NK-92 (cell line): Measurements from ENCODE around the gene GPR17.

Experiments
- DNase-seq: peaks from one replicate; lab custom pipeline; 2025; ENCODE audit not compliant: unreplicated experiment; lab: John Stamatoyannopoulos, UW

GPR17 gene

GRCh38 chr2:127629637-127630036 is 16.3 kb upstream of the GPR17 start:
- no peak for DNase-seq

GRCh38 chr2:127630096-127630863 is 15.7 kb upstream of the GPR17 start:
- no peak for DNase-seq

- DNase-seq: no peak
Measured at GRCh38 chr2:127630864-127631540, 15.0 kb upstream of the GPR17 start.

DNA sequence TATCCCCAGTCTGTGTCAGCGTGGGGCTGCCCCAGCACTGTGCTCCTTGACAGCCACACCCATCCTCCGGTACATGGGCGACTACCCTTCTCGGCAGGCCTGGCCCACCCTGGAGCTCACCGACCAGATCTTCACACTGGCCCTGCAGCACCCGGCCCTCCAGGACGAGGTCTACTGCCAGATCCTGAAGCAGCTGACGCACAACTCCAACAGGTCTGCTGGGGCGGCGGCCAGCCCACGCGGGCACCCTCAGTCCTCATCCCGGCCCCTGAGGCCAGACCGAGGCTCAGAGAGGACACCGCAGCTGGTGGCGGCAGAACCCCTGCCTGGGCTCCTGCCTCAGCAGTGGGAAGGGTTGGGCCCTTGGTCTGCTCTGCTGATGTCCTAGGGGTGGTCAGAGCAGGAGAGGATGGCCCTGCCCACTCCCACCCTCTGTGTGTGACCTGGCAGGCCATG is 14.4 kb upstream of the GPR17 start:
- DNase-seq: no peak

GRCh38 chr2:127631997-127632581 is 13.9 kb upstream of the GPR17 start:
- DNase-seq: no peak

GRCh38 chr2:127632592-127633489 is 13.1 kb upstream of the GPR17 start:
- DNase-seq: no peak

DNA sequence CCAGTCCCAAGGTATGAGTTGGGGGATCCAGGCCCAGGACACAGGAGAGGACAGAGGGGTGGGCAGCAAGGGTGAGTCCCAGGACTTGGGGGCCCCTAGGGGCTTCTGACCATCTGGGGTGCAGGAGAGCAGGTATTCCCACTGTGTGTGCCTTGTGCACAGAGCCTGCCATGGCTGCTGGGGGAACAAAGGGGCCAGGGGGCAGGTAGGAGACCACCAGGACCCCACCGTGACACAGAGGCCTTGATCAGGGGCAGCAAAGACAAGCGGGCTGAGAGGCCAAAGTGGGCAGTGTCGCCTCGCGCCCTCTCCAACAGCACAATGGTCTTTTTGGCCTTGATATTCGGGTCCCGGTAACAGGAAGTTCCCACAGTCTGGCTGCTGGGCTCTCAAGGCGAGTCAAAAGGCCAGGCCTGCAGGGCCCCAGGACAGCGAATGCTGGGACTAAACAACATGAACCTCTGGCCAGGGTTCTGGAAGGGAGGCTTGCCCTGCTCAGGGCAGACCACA is 12.3 kb upstream of the GPR17 start:
- no peak for DNase-seq

DNA sequence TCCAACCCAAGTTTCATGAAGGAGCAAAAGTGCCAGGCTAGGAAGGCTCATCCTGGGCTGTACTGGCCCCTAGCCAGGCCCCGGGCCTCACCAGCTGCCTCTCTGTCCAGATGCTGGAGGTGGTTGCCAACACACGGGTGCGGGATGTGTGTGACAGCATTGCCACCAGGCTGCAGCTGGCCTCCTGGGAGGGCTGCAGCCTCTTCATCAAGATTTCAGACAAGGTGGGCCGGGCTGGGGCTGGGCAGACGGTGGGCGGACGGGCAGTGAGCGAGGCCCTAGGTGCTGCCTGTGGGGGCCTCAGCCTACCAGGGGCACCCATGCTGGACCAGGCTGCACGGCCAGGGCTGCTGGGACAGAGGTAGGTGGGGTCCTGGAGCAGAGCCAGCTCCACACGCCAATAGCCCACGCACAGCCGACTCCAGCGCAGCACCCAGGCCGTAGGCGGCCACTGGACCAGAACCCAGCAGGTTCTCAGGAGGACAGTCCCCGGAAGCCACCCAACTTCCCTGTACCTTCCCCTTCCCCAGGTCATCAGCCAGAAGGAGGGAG is 11.8 kb upstream of the GPR17 start:
- DNase-seq: no peak

DNA sequence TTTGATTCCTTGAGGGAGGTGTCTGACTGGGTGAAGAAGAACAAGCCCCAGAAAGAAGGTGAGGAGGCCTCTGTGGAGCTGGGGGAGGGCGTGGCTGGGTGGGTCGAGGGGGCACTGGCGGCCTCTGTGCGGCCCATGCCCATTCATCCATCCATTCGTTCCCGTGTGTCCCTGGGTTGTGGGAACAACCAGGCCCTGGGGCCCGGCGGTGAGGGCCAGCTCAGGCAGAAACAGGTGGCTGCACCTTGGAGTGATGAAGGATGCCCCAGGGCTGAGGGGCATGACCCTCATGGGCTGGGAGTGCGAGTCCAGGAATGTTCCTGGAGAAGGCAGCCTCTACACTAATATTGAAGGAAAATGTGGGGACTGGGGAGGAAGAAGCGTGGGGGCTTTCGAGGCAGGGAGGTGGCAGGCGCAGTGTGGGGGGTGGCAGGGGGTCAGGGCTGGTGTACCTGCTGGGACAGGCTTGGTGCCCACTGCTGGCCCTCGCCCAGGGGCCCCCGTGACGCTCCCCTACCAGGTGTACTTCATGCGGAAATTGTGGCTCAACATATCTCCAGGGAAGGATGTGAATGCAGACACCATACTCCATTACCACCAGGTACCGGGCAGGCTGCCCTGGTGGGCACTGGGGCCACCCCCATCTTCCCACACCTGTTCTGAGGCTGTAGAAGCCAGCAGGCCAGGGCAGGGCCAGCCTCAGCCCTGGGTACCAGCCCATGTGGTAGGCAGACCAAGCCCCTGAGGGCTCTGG is 11.2 kb upstream of the GPR17 start:
- no peak for DNase-seq

- DNase-seq: no peak
Measured at GRCh38 chr2:127635380-127636237, 10.3 kb upstream of the GPR17 start.

DNA sequence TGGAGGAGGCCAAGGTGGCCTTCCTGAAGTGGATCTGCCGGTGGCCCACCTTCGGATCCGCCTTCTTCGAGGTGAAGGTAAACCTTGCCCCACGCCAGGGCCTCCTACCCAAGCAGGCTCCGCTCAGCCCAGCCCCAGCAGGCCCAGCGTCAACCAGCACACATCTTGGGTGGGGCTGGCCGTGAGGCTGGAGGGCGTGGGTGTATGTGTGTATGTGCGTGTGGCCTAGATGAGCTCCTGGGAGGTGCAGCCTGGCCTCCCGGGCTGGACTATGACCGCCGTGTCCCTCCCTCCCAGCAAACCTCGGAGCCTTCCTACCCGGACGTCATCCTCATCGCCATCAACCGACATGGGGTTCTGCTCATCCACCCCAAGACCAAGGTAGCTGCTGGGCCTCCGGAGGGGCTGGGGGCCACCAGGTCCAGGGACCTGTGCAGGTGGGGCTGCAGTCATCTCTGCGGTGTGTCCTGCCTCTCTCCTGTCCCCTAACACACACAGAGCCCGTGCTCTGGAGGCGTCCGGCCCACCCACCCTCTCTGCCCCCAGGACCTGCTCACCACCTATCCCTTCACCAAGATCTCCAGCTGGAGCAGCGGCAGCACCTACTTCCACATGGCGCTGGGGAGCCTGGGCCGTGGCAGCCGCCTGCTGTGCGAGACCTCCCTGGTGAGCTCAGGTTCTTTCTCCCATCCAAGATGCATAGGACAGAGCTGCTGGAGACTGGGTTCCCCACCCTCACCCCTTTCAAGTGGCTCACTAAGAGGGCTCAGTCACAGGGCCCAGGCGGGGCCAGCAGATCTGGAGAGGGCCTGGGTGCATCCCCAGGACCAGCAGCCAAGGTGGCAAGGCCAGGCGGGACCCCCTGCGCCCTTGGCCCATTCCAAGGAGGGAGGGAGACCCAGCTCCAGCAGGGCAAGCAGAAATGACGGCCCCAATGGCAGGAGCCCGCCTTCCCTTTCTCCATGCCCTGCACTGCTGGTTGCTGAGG is 9.4 kb upstream of the GPR17 start:
- no peak for DNase-seq

DNA sequence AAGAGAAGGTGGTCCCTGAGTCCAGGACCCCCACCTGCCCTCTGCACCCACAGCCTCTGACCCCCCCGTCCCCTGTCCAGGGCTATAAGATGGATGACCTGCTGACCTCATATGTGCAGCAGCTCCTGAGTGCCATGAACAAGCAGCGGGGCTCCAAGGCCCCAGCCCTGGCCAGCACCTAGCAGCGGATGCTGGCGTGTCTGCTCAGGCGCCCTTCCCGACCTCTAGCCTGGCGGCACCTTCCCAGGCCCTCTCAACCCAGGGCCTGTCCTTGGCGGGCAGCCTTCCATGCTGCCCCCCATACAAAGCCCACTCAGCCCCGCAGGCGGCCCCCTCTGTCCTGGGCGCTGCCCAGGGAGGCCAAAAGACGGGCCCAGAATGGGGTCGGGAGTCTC is 8.7 kb upstream of the GPR17 start:
- DNase-seq: no peak

DNA sequence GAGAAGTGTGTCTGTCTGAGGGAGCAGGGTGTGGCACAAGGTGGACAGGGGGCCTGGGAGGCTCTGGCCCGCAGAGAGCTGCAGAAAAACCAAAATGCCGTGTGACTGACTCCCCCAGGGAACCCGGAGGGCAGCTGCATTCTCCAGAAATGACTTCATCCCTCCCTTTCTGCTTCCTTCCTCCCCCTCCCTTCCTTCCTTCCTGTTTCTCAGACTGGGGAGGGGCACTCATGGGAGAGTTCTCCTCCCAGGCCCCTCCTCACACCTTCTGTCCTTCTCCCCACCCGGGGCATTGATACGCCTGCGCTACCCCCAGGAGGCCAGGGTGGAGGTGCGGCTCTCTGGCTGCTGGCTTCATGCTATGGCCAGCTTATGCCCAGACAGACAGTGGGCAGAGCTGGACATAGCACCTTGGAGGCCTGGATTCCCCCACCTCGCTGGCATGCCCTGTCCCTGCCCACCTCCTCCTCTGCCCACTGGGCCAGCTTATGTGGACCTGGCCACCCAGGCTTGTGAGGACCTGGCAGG is 8.2 kb upstream of the GPR17 start:
- no peak for DNase-seq

DNA sequence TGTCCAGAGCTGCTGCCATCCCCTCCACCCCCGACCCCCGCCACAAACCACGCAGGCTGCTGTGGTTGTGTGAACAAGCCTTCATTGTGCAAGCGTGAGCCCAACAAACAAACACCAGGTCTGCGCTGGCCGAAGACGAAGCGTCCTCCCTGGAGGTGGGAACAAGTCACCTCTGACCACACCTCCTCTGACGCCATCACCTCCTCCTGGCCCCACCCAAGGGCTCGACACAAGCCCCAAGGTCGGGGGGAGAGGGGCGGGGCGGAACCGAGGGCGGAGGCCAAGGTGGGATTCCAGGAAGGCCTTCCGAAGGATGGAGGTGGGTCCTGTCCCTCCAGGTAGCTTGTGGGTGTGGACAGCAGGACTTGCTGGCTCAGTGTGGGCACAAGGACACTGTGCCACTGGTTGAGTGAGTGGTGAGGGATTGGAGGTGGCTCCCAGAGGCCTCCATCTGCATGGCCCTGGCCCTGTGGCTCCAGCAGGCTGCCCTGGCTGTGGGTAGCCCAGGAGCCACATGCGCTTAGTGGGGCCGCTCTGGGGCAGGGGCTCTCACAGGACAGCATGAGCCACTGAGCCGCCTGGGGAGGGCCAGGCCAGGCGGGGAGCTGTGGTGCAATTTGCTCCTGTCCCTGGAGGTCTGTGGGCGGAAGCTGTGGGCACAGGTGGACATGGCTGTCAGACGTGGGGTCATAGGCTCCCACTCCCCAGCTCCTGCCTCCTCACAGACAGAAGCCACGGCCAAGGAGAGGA is 7.4 kb upstream of the GPR17 start:
- DNase-seq: no peak

- no peak for DNase-seq
Measured at GRCh38 chr2:127639111-127639474, 6.9 kb upstream of the GPR17 start.

DNA sequence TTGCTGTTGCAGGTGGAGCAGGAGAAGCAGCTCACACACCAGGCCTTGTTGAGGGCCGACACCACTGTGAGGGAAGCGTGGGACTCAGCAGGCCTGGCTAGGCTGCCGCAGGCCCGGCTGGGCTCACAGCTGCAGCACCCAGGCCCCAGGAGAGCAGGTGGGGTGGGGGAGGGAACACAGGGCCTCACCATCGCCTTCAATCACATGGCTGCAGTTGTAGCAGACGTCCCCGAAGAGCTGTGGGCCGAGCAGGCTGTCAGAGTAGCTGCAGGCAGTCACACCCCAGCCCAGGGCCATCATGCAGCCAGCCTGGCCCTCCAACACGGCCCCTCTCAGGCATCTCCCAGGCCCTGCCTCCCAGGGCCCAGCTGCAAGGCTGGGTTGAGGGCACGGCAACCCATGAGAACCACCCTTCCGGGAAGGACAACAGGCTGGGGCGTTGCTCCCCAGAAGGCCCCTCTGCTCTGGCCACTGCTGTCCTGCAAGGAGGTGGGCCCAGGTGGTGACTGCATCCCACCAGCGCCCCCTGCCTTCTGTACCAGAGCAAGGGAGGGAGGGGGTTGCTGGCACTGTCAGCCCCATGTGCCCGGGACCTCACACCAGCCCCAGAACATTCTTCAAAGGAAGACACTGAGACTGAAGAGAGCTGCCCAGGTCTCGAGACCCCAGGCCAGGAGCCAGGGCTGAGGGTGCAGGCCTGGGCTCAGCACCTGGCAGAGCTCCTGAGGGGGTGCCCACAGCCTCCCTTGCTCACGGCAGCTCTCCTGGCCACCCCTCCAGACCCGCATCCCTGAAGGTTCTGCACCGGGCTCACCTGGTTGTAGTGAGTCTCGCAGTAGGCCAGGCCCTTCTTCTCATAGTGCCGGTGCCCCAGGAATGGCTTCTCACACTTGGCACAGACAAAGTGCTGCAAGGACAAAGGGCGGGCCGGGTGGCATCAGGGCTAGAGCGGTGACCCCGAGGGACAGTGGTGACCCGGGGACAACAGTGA is 5.6 kb upstream of the GPR17 start:
- DNase-seq: no peak
